ENCODE data around the gene PDE4A.

DNA sequence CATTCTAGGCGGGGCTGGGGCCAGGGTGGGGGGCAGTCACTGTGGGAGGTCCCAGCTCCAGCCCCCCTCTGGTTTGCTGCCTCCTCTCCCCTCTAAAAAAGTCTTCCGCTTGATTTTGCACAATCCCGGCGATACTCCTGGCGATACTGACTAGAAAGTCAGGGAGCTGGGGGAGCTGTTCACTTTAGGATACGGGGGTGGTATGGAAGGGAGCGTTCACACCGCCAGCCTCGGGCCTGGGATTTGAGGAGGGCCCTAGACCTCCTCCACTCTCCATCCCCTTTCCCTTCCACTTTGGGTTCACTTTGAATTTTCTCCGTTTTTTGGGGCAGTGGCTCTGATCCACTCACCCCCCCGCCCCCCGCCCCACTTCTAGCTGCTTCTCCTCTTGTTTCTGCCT is 47.8 kb downstream of the PDE4A start:
- TF ChIP-seq EZH2 (IDR thresholded peaks at IDR 0.05; ENCODE audit: borderline replicate concordance, low read length) (no peak), CTCF (IDR thresholded peaks at IDR 0.05; ENCODE audit: low read length) (no peak)
